Activated gamma-delta T cell (primary cell): ENCODE results near the gene CTNNA3.

Experiments used
- DNase-seq: peaks from one replicate; lab custom pipeline; 2025; lab: John Stamatoyannopoulos, UW

CTNNA3 gene

GRCh38 chr10:66639371-66639770 is 1056.6 kb downstream of the CTNNA3 start:
- no peak for DNase-seq

- DNase-seq: no peak
These were observed 1058.5 kb downstream of the CTNNA3 start for GRCh38 chr10:66637273-66638036.

- no peak for DNase-seq
These were observed 1066.0 kb downstream of the CTNNA3 start for GRCh38 chr10:66629996-66630395.

GRCh38 chr10:66627156-66627555 is 1068.8 kb downstream of the CTNNA3 start:
- DNase-seq: no peak

- DNase-seq: no peak
These were observed 1070.0 kb downstream of the CTNNA3 start for GRCh38 chr10:66625709-66626590.

GRCh38 chr10:66622050-66622449 is 1073.9 kb downstream of the CTNNA3 start:
- DNase-seq: no peak

GRCh38 chr10:66604195-66604594 is 1091.8 kb downstream of the CTNNA3 start:
- no peak for DNase-seq

- no peak for DNase-seq
These were observed 1104.1 kb downstream of the CTNNA3 start for GRCh38 chr10:66591865-66592264.

GRCh38 chr10:66587680-66588050 is 1108.3 kb downstream of the CTNNA3 start:
- no peak for DNase-seq

GRCh38 chr10:66586897-66587679 is 1108.9 kb downstream of the CTNNA3 start:
- no peak for DNase-seq

GRCh38 chr10:66586073-66586472 is 1109.9 kb downstream of the CTNNA3 start:
- DNase-seq: no peak

- DNase-seq: no peak
These were observed 1120.6 kb downstream of the CTNNA3 start for GRCh38 chr10:66575251-66575855.

GRCh38 chr10:66572700-66573099 is 1123.3 kb downstream of the CTNNA3 start:
- DNase-seq: no peak

GRCh38 chr10:66565999-66566398 is 1130.0 kb downstream of the CTNNA3 start:
- DNase-seq: no peak

- DNase-seq: no peak
These were observed 1131.7 kb downstream of the CTNNA3 start for GRCh38 chr10:66564287-66564686.

- DNase-seq: no peak
These were observed 1140.9 kb downstream of the CTNNA3 start for GRCh38 chr10:66555061-66555460.

- no peak for DNase-seq
These were observed 1143.7 kb downstream of the CTNNA3 start for GRCh38 chr10:66552331-66552730.

- no peak for DNase-seq
These were observed 1145.6 kb downstream of the CTNNA3 start for GRCh38 chr10:66550351-66550750.

- no peak for DNase-seq
These were observed 1157.1 kb downstream of the CTNNA3 start for GRCh38 chr10:66538908-66539307.

- no peak for DNase-seq
These were observed 1157.6 kb downstream of the CTNNA3 start for GRCh38 chr10:66538371-66538770.

GRCh38 chr10:66537186-66537585 is 1158.8 kb downstream of the CTNNA3 start:
- DNase-seq: no peak

GRCh38 chr10:66535439-66535838 is 1160.6 kb downstream of the CTNNA3 start:
- DNase-seq: no peak
